Subcutaneous adipose tissue (tissue), 4 donors: ENCODE results near the gene KRTAP1-1. TPM values are rescaled to one million over a fixed set of nuclear protein-coding genes. Genes with fewer than 3 reads are reported as not detected.

Experiments
- CTCF ChIP-seq: fragments of 450-650 bp; IDR thresholded peaks from one replicate; pipeline ENCODE4 v1.5.1; 2016; ENCODE audit warnings: low read depth, mild to moderate bottlenecking, control low read depth, antibody characterized with exemption, moderate library complexity
- total RNA-seq, 4 donors: library from RNA; depleted of rRNA; stranded (reverse); fragments of >200 nt; gene quantifications; one replicate each; pipeline ENCODE4 v1.1.0, GENCODE V29; 2016

KRTAP1-1 gene
- total RNA-seq, 4 donors from 2014 or later = not detected

- TF ChIP-seq CTCF = no peak
These were observed 27.8 kb upstream of the KRTAP1-1 start for GRCh38 chr17:41069031-41069430.

DNA sequence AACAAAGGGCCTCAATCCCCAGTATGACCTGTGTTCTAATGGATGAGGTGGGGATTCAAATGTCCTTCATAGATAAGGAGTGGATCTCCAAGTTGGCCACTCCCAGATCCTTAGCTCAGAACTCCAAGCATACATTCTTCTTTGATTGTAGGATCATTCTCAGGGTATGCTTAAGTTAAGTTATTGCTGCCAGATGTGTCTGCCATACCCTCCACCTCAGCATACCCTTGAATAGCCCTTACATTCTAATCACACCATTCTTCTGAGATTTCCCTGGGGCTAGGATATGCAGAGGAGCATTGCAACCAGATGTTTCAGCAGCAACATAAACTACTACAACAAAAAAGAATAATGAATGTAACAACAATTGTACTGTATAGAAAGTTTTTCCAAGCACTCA lies 26.0 kb upstream of the KRTAP1-1 start:
- TF ChIP-seq CTCF = no peak

DNA sequence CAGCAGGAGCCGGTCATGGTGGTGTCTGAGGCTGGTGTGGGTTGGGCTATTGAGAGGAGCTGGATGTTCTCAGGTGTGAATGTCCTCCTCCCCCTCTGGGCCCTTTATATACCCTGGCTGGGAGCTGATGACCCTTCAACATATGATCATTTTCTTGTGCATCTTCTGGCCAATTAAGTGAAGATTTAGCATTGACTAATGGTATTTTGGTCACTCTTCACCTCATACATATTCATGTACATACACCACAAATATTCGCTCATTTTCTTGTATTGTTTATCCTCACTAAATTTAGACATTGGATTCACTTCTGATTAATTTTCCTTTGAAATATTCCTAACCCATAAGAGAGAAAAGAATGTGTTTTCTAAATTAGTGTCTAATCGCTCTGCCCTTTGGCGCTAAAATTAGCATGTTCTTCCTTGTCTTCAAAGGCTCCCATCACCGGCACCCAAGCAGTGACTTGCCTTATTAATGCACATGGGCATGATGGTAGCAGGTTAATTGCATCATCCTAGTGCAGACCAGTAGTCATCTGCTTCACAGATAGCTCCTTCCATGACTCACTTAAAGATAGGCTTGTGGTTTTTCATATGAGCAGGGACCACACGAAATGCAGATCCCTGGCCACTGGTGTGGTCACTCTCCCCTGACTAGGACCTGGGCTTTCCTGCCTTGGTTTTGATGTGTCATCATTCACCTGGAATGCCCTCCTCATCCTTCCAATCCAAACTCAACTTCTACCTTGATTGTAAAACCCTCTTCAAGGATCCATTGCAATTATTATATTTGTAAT lies 24.8 kb upstream of the KRTAP1-1 start, which contains the start of gene KRTAP2-4:
Gene KRTAP2-4 (minus strand): TSS at position 51 of the 796 bp plus-strand sequence. CDS start 34 bp downstream, at position 17.
- no peak for TF ChIP-seq CTCF

DNA sequence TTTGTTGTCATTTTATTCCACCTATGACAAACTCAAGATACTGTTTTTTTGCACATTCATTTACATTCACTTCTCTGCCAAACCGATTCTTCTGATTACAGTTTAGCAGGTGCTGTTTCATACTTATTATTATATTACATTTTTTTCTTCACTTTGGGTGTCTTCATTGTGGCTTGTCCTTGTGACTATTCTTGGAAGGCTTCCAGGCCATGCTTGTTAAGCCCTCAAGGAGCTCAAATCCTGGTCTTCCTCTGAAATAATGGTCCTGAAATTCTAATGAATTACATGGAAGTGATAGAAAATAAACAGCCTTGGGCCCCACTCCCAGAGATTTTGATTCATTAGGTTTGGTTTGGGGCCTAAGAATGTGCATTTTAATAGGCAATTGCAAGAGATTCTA lies 23.1 kb upstream of the KRTAP1-1 start:
- no peak for TF ChIP-seq CTCF

DNA sequence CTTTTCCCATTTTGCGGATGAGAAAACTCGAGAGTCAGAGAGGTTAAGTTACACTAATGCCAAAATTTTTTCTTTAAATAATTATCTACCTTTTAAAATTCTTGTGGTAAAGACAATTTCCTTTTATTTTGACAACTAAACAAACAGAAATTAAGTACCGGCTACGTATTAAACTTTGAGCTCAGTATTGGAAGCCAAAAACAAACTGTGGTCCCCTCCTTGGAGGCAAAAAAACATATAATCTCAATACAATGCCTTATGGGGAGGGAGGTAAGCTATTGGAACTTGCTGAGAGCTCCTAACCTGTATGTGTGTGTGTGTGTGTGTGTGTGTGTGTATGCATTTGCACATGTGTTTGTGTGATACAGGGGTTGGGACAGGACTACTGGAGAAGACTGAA lies 22.2 kb upstream of the KRTAP1-1 start:
- no peak for TF ChIP-seq CTCF

- TF ChIP-seq CTCF = no peak
These were observed 20.7 kb upstream of the KRTAP1-1 start for GRCh38 chr17:41061964-41062363.

DNA sequence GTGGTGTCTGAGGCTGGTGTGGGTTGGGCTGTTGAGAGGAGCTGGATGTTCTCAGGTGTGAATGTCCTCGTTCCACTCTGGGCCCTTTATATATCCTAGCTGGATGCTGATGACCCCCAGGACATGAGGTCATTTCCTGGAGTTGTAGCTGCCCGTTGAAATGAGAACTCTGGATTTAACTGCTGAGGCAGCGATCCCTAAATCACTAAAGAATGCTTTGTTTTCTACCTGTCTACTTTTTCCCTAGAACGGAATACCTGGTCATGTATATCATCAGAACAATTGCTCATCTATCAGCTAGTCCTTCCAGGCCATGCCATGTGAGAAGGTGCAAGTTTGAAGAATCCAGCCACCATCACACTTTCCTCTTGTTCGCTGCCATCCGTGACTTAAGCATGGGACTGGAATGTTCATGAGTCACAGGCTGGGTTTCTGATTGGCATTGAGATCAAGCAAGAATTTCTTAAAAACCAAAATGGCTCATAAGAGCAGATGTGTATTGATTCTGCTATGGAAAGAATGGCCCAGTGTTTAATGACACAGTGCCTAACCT lies 18.9 kb upstream of the KRTAP1-1 start, which contains the start of gene KRTAP2-3:
Gene KRTAP2-3 (minus strand): TSS at position 63 of the 553 bp plus-strand sequence. CDS start 64 bp downstream, outside the sequence.
- TF ChIP-seq CTCF = no peak
